DMS53 treated with DMSO at 0.1 percent for 48 hours (cell line): ENCODE data around the gene MGAT2.
A peak's percentile ranks its signal among the peaks of the same experiment; 100 is the strongest.
"Not testable (repeated sequence)": the region's sequence is repeated elsewhere in the genome, so short reads cannot be mapped to it uniquely, and the experiment has no call there.

ENCODE experiments used
- DNase-seq: peaks from one replicate; lab custom pipeline; 2025; ENCODE audit not compliant: unreplicated experiment; lab: John Stamatoyannopoulos, UW

The MGAT2 gene

DNA sequence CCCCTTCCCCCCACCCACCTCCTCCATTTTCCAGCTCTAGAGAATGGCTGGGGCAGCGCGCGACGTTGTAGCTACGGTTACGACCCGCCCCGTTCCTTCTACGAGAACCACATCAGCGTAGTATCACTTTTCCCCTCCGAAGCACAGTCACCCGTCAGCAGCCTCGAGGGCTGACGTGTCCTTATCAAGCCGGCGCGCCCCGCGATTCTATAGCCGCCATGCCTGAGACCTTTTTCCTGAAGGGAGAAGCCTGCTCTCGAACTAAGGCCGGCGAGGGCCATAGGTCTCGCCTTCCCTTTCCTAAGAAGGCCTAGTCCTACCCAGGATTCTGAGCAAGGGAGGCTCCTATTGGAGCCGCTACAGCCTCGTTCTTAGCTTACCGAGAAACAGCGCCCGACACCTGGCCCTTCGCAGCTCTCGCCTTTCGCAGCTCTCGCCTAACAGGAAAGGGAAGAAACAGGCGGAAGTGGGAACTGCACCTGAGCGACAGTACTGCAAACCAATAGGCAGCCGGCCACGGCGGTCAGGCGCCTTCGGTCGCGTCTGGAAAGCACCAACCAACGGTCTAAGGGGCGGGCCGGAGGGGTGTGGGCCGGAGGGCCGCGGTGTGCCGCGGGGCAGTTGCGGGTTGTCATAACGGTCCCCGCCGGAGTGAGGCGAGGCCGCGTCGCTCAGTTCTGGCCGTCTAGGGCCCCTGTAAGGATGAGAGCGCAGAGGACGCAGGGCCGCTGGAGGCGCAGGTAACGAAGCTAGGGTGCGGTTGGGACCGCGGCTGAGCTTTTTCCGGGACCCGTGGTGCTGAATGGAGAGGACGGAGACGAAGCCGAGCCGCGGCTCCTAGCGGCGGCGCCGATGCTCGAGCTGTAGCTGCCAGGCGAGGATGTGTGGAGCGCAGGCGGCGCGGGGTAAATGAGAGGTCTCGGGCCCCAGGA lies at the start of gene MGAT2, which contains the start of gene RPL36AL:
TSS of gene MGAT2 (plus strand) at position 618 of the 932 bp plus-strand sequence. CDS start 470 bp downstream, outside the sequence.
TSS of gene RPL36AL (minus strand) at position 445 of the 932 bp plus-strand sequence. CDS start 1,522 bp downstream, outside the sequence.
- DNase-seq, result peak; percentile 83

DNA sequence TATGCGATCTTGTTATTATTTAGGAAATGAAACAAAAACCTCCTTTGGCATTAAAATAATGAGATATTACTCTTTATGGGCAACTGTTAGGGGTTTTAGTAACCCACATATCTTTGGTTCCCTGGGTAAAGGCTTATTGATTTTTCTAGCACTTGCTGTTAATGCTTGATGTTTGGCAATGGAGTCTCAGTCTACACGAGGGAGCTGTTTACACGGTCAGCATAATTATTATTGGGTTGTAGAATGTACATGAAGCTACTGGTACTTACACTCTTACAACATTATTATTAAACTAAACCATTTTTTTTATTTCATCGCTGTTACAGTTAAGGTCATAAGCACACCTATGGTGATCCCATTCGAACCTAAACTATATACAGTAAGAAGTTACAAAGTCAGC lies 46.6 kb upstream of the MGAT2 start:
- no peak for DNase-seq

DNA sequence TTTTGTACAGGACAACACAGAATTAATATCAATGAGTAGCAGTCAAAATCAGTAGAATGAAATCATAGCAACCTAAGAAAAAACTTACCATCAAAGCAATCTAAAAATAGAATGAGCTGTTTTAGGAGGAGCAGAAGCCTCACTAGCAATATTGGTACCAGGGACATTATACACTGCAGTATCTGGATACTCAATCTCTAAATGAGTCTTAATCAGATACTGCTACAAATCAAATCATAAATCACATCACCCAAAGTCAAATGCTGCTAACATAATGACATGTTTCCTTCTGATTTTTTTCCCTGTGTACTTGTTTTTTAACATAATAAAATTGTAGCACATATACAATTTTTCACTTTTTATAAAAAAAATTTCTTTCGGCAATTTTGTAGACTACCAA lies 42.5 kb upstream of the MGAT2 start:
- DNase-seq, result no peak

DNA sequence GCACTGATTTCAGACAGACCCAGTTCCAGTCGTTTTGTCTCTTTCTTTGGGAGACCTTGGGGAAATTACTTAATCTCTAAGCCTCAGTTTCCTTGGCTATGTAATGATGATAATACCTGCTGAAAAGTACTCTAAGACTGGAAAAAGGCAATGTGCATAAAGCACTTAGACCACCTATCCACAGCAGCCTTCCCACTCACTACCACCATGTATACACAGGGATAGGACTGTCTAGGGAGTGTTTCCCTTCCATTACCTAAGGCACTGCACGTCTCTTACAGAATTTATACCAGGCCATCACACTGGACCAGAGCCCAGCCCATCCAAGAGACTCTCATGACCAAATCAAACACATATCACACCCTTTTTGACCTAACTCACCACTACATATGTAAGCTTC lies 40.8 kb upstream of the MGAT2 start:
- no peak for DNase-seq

DNA sequence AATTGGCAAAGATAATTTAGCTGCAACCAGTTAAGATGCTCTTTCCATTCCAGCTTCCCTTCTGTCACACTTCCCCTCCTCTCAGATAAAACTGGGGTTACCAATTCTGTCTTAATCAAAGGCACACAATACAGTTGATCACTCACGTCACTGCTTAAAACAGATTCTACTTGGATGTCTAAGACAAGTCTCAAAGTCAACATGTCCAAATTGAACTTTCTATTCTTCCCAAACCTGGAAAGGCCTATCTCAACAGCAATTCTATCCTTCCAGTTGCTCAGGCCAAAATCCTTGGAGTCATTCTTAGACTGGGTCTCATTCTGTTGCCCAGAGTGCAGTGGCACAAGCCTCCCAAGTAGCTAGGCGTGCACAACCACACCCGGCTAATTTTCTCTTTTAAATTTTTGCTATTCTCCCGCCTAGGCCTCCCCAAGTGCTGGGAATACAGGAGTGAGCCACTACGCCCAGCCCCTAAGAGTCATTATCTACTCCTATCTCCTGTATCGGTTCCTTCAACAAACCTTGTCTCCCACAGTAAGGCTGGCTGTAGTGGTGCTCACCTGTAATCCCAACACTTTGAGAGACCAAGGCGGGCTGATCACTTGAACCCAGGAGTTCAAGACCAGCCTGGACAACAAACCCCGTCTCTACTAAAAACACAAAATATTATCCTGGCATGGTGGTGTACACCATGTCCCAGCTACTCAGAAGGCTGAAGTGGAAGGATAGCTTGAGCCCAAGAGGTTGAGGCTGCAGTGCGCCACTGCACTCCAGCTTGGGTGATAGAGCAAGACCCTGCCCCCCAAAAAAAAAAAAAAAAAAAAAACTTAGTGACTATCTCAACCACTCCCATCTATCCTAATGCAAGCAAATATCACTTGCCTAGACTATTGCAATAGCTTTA lies 39.1 kb upstream of the MGAT2 start:
- no peak for DNase-seq

DNA sequence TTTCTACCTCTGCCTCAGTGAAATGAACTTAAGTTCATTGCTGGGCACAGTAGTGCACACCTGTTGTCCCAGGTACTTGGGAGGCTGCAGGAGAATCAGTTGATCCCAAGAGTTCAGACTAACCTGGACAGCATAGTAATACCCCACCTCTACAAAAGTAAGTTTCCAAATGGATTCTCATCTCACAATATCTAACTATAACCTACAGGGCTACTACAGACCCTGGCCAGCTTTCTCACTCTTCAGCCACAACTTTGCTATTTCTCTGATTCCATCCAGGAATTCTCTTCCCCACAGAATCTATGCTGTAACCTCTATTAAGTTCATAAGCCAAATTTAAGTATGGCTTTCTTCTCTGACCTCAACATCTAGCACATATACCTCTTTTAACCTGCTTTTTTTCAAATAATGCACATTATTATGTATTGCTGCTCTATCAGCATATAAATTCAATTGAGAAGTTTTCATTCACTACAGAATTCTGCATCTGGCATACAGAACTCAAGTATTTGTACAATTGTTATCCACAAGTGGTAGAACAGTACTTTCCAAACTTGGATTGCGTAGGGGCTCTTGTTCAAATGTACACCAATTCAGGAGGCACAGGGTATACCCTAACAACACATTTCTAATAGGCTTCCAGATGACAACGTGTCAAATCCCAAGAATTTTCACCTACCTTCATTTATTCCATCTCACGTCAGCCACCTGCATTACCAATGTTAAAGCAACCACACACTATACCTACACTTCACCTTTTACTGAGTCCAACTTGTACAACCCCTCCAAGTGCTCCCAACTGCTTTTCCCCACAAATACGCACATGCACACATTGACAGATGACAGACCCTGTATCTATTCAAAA lies 38.3 kb upstream of the MGAT2 start:
- DNase-seq, result no peak

DNA sequence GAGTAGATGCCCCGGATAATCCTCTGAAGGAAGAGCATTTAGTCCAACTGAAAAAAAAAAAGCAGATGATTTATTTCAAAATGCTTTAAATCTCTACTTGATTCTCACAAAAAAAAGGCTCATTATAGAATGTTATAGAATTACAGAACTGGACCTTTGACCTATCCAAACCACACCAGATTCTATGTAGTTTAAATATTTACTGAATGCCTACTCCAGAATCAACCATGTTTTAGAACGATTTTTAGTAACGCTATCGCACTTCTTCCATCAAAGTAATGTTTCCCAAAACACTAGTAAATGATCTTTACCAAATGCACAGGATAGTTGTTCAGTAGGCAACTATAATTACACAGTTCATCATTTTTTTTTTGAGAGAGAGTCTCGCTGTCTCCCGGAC lies 37.0 kb upstream of the MGAT2 start:
- DNase-seq, result no peak

DNA sequence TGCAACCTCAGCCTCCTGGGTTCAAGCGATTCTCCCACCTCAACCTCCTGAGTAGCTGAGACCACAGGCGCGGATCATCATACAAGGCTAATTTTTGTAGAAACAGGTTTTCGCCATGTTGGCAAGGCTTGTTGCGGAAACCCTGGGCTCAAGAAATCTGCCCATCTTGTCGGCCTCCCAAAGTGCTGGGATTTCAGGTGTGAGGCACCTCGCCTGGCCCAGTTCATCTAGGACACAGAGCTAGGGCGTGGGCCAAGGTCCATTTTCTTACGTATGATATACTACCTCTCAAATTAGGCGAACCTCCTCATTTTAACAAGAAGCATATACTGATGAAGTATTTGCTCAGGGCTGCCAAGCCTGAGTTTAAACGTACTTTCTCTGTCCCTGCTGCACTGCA lies 36.5 kb upstream of the MGAT2 start:
- no peak for DNase-seq

DNA sequence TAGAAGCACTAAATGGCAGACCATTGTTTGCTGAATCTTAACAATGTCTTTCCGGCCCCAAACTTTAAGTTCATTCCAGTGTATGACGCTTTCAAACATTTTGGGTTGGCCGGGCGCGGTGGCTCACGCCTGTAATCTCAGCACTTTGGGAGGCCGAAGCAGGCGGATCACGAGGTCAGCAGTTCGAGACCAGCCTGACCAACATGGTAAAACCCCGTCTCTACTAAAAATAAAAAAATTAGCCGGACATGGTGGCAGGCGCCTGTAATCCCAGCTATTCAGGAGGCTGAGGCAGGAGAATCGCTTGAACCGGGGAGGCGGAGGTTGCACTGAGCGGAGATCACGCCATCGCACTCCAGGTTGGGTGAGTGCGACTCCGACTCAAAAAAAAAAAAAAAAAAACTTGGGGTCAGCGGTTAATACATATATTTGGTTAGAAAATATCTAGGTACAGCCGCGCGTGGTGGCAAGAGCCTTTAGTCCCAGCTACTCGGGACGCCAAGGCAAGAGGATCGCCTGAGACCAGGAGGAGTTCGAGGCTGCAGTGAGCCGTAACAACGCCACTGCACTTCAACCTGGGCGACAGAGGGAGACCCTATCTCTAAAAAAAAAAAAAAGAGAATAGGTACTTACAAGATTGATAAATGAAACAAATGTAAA lies 35.5 kb upstream of the MGAT2 start:
- DNase-seq, result not testable (repeated sequence)

DNA sequence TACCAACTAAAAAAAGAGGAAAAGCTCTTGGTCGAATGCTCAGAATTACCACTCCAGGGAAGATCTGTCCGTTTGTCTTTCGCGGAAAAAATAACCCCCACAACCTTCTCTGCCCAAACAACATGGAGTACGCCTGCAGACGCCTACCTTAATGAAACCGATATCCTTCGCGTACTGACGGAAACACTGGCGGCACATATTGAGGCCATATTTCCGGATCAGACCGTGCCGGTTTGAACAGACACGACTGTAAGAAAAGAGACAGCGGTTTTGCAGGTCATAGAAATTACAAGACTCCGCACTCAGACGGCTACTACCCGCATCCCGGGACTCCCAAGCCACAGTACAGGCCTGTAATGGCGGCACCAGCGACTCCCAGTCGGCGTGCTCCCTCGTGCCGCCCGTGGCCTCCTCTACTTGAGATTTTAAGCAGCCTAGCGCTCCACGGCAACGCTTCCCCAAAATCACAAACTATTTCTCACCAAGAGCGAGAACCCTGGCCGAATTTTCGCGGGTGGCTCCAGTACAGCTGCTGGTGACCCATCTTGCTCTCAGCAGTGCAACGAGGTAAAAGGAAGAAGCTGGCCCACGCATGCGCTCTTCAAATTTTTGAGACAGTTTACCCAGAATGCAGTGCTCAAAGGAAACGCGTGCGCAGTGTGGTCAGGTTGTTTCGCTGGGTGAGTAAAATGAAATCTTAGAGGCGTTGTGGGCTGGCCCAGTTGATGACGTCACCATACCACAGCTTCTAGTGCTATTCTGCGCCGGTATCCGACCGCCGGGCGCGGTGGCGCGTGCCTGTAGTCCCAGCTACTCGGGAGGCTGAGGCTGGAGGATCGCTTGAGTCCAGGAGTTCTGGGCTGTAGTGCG lies 34.6 kb upstream of the MGAT2 start, which contains the start of gene RPS29:
TSS of gene RPS29 (minus strand) at position 578 of the 870 bp plus-strand sequence. CDS start at position 544, 34 bp downstream.
- DNase-seq, result peak; percentile 92

DNA sequence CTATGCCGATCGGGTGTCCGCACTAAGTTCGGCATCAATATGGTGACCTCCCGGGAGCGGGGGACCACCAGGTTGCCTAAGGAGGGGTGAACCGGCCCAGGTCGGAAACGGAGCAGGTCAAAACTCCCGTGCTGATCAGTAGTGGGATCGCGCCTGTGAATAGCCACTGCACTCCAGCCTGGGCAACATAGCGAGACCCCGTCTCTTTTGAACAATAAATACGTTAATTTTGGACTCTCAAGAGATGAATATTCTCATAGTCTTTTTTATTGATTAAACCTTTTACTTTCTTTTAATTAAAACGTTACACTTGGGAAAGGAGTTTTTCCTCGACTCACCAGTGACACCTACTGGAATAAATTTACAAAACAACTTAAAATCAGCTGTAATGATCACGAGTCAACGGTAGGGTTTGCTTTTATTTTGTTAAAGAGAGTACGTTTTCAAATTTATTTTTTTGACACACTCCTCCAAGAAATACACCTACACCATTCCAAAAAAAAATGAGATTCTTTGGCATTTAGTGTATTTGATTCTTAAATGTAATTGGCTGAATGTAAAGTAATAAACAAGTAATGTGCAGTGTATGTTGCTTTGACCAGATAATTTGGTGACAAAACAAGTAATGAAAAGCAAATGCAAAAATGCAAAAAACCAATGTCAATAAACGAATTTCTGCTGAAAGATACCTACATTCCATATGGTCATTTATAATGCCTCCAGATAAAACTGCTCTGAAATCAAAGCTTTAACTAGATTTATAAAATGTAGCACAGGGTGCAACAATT lies 33.7 kb upstream of the MGAT2 start:
- peak; percentile 52 for DNase-seq

DNA sequence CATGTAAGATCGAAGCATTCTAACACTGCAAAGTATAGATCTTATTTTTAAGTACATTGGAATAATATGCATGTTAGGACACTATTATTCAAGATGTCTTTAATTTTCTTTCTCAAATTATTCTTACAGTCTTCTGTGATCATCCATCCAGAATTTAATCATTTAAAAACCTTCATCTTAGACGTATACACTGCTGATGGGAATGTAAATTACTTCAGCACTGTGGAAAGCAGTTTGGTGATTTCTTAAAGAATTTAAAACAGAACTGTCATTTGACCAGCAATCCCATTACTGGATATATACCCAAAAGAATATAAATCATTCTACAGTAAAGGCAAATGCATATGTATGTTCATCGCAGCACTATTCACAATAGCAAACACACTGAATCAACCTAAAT lies 31.2 kb upstream of the MGAT2 start:
- DNase-seq, result no peak

DNA sequence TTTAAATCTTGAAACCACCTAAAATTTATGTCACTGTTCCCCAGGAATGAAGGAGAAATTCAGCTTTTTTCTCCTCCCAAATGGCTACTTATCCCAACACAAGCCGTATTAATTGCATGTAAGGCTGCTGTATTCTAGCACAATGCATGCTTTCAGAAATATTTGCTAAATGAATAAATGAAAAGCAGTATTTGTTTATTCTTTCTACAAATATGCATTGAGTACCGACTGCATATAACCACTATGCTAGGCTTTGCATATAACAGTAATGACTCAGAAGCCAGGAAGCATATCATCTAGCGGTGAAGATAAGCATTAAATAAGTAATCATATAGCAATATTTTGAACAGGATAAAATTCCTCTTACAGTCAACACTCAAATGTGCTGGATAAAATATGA lies 27.6 kb upstream of the MGAT2 start:
- DNase-seq, result no peak

DNA sequence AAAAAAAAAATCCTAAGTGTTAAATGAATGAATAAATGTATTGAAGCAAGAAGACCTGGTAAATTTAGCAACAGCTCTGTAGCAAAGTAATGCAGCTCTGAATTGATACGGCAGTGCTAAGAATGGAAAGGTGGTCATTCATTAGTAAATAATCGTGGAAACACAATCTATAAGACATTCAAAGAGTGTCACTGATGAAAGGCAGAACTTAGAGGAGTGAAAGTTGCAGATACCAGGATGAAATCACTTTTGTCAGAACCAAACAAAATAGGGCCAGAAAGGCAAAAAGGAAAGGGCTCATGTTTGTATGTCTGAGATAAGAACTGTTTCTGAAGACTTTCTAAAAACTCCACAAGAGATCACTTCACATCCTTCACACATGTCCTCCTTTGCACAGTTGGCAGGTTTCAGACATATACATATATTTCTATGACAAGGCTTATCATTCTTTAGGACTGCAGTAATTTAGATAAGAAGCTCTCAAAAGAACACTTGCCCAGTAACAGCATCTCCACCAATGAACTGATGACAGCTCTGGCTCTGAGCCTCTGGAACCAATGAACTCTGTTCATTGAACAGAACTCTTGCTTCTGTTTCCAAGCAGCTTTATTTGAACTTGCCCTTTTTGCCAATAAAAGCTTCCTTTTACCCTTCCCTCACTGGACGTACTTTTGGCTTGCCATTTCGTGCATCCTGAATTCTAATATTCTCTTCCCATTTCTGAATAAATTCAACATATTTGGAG lies 26.1 kb upstream of the MGAT2 start:
- DNase-seq, result no peak

DNA sequence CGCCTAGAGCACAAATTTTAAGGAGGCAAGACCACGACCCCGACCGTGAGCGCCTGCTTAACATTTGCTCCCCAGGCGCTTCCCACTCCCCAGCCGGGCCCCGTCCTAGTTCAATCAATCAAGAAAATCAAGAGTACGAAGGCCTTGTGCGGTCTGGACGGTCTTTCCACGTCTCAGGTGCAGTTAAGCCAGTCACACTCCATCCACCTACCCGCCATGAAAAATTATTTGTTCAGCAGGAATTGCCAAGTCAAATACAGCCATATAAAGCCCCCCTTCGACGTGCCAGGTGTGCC lies 22.5 kb upstream of the MGAT2 start:
- no peak for DNase-seq

DNA sequence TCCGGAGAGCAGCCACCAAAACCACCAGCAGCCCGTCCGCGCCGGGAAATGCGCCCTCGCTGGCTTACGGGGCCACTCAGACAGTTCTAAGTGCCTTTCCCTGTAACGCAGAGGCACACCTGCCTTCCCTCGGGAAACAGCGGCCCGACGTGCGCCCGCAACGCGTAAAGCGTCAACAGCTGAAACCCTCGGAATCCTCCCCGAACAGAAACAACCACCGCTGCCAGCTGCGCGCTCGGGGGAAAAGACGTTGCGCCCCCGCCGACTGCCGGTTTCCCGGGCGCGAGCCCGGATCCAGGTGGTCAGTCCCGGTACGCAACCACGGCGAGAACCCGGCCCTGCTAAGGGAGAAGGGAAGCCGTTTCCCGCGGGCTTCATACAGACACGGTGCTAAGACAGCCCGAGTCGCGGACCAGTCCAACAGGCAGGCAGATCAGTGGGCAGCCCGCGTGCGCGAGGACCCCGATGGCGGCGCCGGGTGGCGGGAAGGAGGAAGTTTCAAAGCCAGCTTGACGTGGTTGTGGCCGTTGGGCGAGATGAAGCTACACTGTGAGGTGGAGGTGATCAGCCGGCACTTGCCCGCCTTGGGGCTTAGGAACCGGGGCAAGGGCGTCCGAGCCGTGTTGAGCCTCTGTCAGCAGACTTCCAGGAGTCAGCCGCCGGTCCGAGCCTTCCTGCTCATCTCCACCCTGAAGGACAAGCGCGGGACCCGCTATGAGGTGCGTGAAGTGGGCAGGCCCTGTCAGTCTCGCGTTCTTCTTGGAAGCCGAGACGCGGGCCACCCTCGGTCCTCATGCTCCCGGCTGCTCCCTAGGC lies 21.9 kb upstream of the MGAT2 start, which contains the start of gene LRR1:
TSS of gene LRR1 (plus strand) at position 456 of the 816 bp plus-strand sequence. CDS start at position 537, 81 bp downstream.
- DNase-seq, result peak; percentile 79

DNA sequence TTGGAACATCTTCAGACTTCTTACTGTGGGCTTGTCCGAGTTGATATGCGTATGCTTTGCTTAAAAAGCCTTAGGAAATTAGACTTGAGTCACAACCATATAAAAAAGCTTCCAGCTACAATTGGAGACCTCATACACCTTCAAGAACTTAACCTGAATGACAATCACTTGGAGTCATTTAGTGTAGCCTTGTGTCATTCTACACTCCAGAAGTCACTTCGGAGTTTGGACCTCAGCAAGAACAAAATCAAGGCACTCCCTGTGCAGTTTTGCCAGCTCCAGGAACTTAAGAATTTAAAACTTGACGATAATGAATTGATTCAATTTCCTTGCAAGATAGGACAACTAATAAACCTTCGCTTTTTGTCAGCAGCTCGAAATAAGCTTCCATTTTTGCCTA lies 13.0 kb upstream of the MGAT2 start:
- DNase-seq, result no peak
